Trophoblast cell (in vitro differentiated cells and primary cell): ENCODE data around the gene TMEM252.
A peak's percentile ranks its signal among the peaks of the same experiment; 100 is the strongest.

ENCODE experiments used
- DNase-seq, 2 donors: peaks; one replicate each; pipeline ENCODE4 v3.0.0-alpha.2; 2016
- H2AFZ ChIP-seq: 2 replicates; pipeline ENCODE4 v1.6.1; 2013; ENCODE audit warnings: low read length, moderate library complexity, mild to moderate bottlenecking; ENCODE audit not compliant: insufficient read depth, poor library complexity
- H2AK5ac ChIP-seq: 2 replicates; pipeline ENCODE4 v1.6.1; 2013; ENCODE audit warnings: mild to moderate bottlenecking, low read length
- H2BK120ac ChIP-seq: 2 replicates; pipeline ENCODE4 v1.6.1; 2013; ENCODE audit warnings: low read length, mild to moderate bottlenecking, moderate library complexity; ENCODE audit not compliant: insufficient read depth, poor library complexity
- H2BK12ac ChIP-seq: 2 replicates; pipeline ENCODE4 v1.6.1; 2013; ENCODE audit warnings: mild to moderate bottlenecking, low read length, moderate library complexity
- H2BK5ac ChIP-seq: 2 replicates; pipeline ENCODE4 v1.6.1; 2013; ENCODE audit warnings: low read length, low read depth, moderate library complexity, mild to moderate bottlenecking; ENCODE audit not compliant: poor library complexity
- H3K14ac ChIP-seq: 2 replicates; pipeline ENCODE4 v1.6.1; 2013; ENCODE audit warnings: mild to moderate bottlenecking, low read length
- H3K18ac ChIP-seq: 2 replicates; pipeline ENCODE4 v1.6.1; 2013; ENCODE audit warnings: mild to moderate bottlenecking, low read length
- H3K23ac ChIP-seq: 2 replicates; pipeline ENCODE4 v1.6.1; 2013; ENCODE audit warnings: low read length
- H3K27ac ChIP-seq: 2 replicates; pipeline ENCODE4 v1.5.1; 2013; ENCODE audit warnings: low read depth, mild to moderate bottlenecking, inconsistent platforms, low read length, moderate library complexity
- H3K27me3 ChIP-seq: 2 replicates; pipeline ENCODE4 v1.6.1; 2013; ENCODE audit warnings: inconsistent platforms, mild to moderate bottlenecking, low read length, moderate library complexity; ENCODE audit not compliant: insufficient read depth
- H3K36me3 ChIP-seq, 2 experiments: 1 replicate in 1 of 2; 2 replicates in 1 of 2; pipeline ENCODE4 v1.6.1; 2013; ENCODE audit warnings: low read length in 2 of 2, mild to moderate bottlenecking in 2 of 2, moderate library complexity in 1 of 2; ENCODE audit not compliant: insufficient read depth in 2 of 2, control insufficient read depth in 1 of 2
- H3K4ac ChIP-seq: 2 replicates; pipeline ENCODE4 v1.6.1; 2013; ENCODE audit warnings: low read depth, mild to moderate bottlenecking, low read length, moderate library complexity
- H3K4me1 ChIP-seq, 2 experiments: 1 replicate in 1 of 2; 2 replicates in 1 of 2; pipeline ENCODE4 v1.6.1; 2013; ENCODE audit warnings: low read length in 2 of 2, mild to moderate bottlenecking in 2 of 2, moderate library complexity in 1 of 2; ENCODE audit not compliant: insufficient read depth in 2 of 2, control insufficient read depth in 1 of 2
- H3K4me2 ChIP-seq: 2 replicates; pipeline ENCODE4 v1.6.1; 2013; ENCODE audit warnings: inconsistent platforms, mild to moderate bottlenecking, low read length, moderate library complexity
- H3K4me3 ChIP-seq: 2 replicates; pipeline ENCODE4 v1.5.1; 2013; ENCODE audit warnings: mild to moderate bottlenecking, low read depth, low read length, inconsistent platforms
- H3K79me1 ChIP-seq: one replicate; pipeline ENCODE4 v1.6.1; 2013; ENCODE audit warnings: low read length
- H3K79me2 ChIP-seq: 2 replicates; pipeline ENCODE4 v1.6.1; 2013; ENCODE audit warnings: low read length, mild to moderate bottlenecking; ENCODE audit not compliant: control insufficient read depth, insufficient read depth, poor library complexity
- H3K9ac ChIP-seq: 2 replicates; pipeline ENCODE4 v1.6.1; 2013; ENCODE audit warnings: mild to moderate bottlenecking, low read length
- H3K9me3 ChIP-seq: 2 replicates; pipeline ENCODE4 v1.6.1; 2013; ENCODE audit warnings: low read depth, mild to moderate bottlenecking, control low read depth, inconsistent platforms, low read length; ENCODE audit not compliant: insufficient read depth
- H4K12ac ChIP-seq: 2 replicates; pipeline ENCODE4 v1.6.1; 2013; ENCODE audit warnings: low read depth, mild to moderate bottlenecking, low read length, moderate library complexity
- H4K8ac ChIP-seq: 2 replicates; pipeline ENCODE4 v1.6.1; 2013; ENCODE audit warnings: low read depth, mild to moderate bottlenecking, low read length, moderate library complexity
- H4K91ac ChIP-seq: one replicate; pipeline ENCODE4 v1.6.1; 2013; ENCODE audit warnings: low read depth, mild to moderate bottlenecking, low read length, moderate library complexity
- WGBS: extraction: QIAGEN DNeasy Blood & Tissue Kit; methylation state at CpG from one replicate; pipeline ENCODE4 v1.1.7; 2013; ENCODE audit warnings: missing lambda C conversion rate; ENCODE audit not compliant: insufficient read length, insufficient coverage; ENCODE audit errors: extremely low coverage; 5-methylcytosine and 5-hydroxymethylcytosine counted together

TMEM252 gene

DNA sequence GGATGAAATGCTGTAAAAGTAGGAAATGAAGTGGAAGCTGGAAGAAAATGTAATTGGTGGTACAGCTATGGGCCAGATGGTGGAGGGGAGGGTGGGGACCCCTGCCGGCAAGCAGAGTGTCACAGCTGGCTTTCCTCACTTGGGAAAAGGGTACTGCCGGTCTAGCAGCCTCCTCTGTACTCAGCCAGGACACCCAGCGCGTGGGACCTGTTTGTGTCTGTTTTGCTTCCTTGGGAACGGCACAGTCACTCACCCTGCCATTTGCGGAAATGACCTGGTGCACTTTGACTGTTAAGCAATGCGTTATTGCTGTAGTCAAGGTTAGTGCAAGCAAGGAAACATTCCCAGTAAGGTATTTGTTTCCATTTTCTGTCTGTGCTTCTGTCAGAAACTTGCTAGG, 10.1 kb downstream of the TMEM252 start:
- Histone ChIP-seq H4K12ac (no peak overlapping the region), H3K9ac (no peak overlapping the region), H2BK120ac (no peak overlapping the region), H3K18ac (no peak overlapping the region), H2AK5ac (no peak overlapping the region), H3K79me1 (no peaks in the 10 kb centered on the region), H3K4me1 (peaks cover 0 to 1% of the 10 kb centered on the region in 2 experiments), H3K27ac (no peak overlapping the region), H4K91ac (no peak overlapping the region), H3K27me3 (no peaks in the 10 kb centered on the region), H3K79me2 (no peaks in the 10 kb centered on the region), H3K9me3 (no peaks in the 10 kb centered on the region), H4K8ac (no peak overlapping the region), H3K4ac (no peak overlapping the region), H3K4me2 (no peak overlapping the region), H3K23ac (no peak overlapping the region), H3K4me3 (no peak overlapping the region), H3K36me3 (no peaks in the 10 kb centered on the region), H2BK5ac (no peak overlapping the region), H3K14ac (no peak overlapping the region), H2AFZ (no peak overlapping the region), H2BK12ac (no peak overlapping the region)
- WGBS, result no CpG with 5 or more reads among the region's 7 CpGs
- peak; percentile 90 to 93 for DNase-seq

DNA sequence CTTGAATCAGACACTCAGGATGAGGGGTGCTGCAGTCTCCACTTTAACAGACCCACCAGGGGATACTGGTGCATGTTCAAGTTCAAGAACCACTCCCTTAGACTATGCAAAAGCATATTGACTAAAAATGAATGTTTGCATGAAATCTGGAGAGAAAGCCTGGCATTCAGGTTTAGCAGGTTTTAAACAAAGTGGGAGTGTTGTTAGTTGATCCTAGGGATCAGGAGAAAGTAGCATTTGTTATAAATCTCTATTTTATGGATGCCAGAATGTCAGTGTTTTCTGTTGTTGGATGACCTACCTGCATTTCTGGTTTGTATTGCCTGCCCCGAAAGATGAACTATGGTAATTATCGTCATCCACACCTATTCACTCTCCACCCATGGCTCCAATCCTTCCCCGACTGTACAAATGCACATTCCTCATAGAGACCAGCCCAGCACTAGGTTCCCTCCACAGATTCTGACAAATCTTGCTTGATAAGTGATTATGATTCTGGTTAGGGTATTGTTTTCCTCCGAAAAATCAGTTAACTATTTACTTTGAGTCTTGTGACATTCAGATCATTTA, 17.2 kb downstream of the TMEM252 start:
- Histone ChIP-seq H3K4me1 (no peaks in the 10 kb centered on the region), H3K4me2 (no peak overlapping the region), H2BK120ac (no peak overlapping the region), H2AK5ac (no peak overlapping the region), H2BK12ac (no peak overlapping the region), H3K79me2 (no peaks in the 10 kb centered on the region), H3K9me3 (no peaks in the 10 kb centered on the region), H4K8ac (no peak overlapping the region), H4K91ac (no peak overlapping the region), H3K36me3 (no peaks in the 10 kb centered on the region), H3K9ac (no peak overlapping the region), H3K18ac (no peak overlapping the region), H2AFZ (no peak overlapping the region), H3K14ac (no peak overlapping the region), H2BK5ac (no peak overlapping the region), H3K4ac (no peak overlapping the region), H3K27ac (no peak overlapping the region), H3K27me3 (no peaks in the 10 kb centered on the region), H3K79me1 (no peaks in the 10 kb centered on the region), H3K4me3 (no peak overlapping the region), H3K23ac (no peak overlapping the region), H4K12ac (no peak overlapping the region)
- peak; percentile 22 to 81 for DNase-seq
- no CpG with 5 or more reads among the region's 4 CpGs for whole genome bisulfite sequencing

GRCh38 chr9:68522954-68523353, 17.7 kb downstream of the TMEM252 start:
- H3K36me3 ChIP-seq, result no peaks in the 10 kb centered on the region
- H4K12ac ChIP-seq, result no peak overlapping the region
- no peaks in the 10 kb centered on the region for H3K79me2 ChIP-seq
- H4K8ac ChIP-seq, result no peak overlapping the region
- H3K9me3 ChIP-seq, result no peaks in the 10 kb centered on the region
- no CpG with 5 or more reads among the region's 3 CpGs for WGBS
- no peak overlapping the region for H4K91ac ChIP-seq
- no peaks in the 10 kb centered on the region for H3K4me1 ChIP-seq
- H3K9ac ChIP-seq, result no peak overlapping the region
- no peak overlapping the region for H2AK5ac ChIP-seq
- H2AFZ ChIP-seq, result no peak overlapping the region
- H3K4me2 ChIP-seq, result no peak overlapping the region
- no peak overlapping the region for H3K4me3 ChIP-seq
- DNase-seq, result peak in 1 of 2 donors; percentile 51
- H3K79me1 ChIP-seq, result no peaks in the 10 kb centered on the region
- no peak overlapping the region for H3K27ac ChIP-seq
- H3K27me3 ChIP-seq, result no peaks in the 10 kb centered on the region
- H3K18ac ChIP-seq, result no peak overlapping the region
- H2BK5ac ChIP-seq, result no peak overlapping the region
- no peak overlapping the region for H3K23ac ChIP-seq
- H2BK120ac ChIP-seq, result no peak overlapping the region
- no peak overlapping the region for H3K4ac ChIP-seq
- no peak overlapping the region for H3K14ac ChIP-seq
- H2BK12ac ChIP-seq, result no peak overlapping the region

DNA sequence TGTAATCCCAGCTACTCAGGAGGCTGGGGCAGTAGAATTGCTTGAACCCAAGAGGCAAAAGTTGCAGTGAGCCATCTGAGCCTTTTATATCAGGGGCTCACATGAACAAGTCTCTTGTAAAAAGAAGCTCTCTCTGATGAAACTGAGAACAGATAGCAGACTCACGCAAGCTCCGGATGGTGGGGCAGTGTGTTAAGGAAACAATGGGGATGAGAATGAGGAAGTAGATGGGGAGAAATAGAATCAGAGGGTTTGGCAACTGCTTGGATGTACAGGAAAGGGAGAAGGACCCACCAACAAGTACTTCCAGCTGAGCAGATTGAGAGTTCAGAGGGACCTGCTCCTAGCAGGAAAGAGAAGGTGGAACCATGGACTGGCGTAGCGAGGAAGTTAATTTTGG, 18.6 kb downstream of the TMEM252 start:
- no CpG with 5 or more reads among the region's 4 CpGs for WGBS
- Histone ChIP-seq H2AFZ (no peak overlapping the region), H2BK5ac (no peak overlapping the region), H2BK12ac (no peak overlapping the region), H2BK120ac (no peak overlapping the region), H3K36me3 (no peaks in the 10 kb centered on the region), H3K18ac (no peak overlapping the region), H2AK5ac (no peak overlapping the region), H3K79me1 (no peaks in the 10 kb centered on the region), H3K27me3 (no peaks in the 10 kb centered on the region), H3K4me3 (no peak overlapping the region), H4K12ac (no peak overlapping the region), H3K27ac (no peak overlapping the region), H3K4me2 (no peak overlapping the region), H3K23ac (no peak overlapping the region), H3K4ac (no peak overlapping the region), H3K79me2 (no peaks in the 10 kb centered on the region), H4K91ac (no peak overlapping the region), H3K9me3 (no peaks in the 10 kb centered on the region), H3K4me1 (no peaks in the 10 kb centered on the region), H4K8ac (no peak overlapping the region), H3K14ac (no peak overlapping the region), H3K9ac (no peak overlapping the region)
- no peak for DNase-seq
